Measurements from ENCODE around the gene NLRP1.

DNA sequence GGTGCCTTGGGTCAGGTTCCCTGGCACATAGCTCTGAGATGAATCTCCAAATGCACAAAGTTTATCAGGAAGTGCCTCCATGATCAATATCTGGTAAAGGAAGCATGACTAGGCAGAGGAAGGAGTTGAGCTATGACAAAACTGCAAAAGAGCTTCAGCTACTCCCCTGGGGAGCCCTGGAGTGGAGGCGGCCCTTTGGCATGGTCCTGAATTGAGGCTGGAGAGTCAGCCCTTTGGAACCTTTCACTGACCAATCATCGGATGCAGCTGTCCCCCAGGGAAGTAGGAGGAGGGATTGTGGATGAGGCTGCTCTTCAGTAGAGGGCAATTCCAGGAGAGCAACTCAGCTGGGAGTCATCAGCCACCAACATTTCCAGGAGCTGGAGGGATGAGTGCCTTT, 46.1 kb upstream of the NLRP1 start:
- TF ChIP-seq REST (IDR thresholded peaks at IDR 0.05) (no peak), MAX (IDR thresholded peaks at IDR 0.05) (no peak), YY1 (IDR thresholded peaks at IDR 0.05) (no peak), TAF1 (conservative IDR thresholded peaks at IDR 0.05) (no peak)
- TF ChIP-seq, protein P1, sequence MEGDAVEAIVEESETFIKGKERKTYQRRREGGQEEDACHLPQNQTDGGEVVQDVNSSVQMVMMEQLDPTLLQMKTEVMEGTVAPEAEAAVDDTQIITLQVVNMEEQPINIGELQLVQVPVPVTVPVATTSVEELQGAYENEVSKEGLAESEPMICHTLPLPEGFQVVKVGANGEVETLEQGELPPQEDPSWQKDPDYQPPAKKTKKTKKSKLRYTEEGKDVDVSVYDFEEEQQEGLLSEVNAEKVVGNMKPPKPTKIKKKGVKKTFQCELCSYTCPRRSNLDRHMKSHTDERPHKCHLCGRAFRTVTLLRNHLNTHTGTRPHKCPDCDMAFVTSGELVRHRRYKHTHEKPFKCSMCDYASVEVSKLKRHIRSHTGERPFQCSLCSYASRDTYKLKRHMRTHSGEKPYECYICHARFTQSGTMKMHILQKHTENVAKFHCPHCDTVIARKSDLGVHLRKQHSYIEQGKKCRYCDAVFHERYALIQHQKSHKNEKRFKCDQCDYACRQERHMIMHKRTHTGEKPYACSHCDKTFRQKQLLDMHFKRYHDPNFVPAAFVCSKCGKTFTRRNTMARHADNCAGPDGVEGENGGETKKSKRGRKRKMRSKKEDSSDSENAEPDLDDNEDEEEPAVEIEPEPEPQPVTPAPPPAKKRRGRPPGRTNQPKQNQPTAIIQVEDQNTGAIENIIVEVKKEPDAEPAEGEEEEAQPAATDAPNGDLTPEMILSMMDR (IDR thresholded peaks at IDR 0.05; ENCODE audit: low read depth, low read length, missing input control), result no peak

All from liver (tissue), 3 donors.